PFSK-1 (cell line): ENCODE measurements around the gene NKTR.

Experiments used
- POLR2AphosphoS5 ChIP-seq: IDR thresholded peaks from 2 replicates; pipeline ENCODE4 v1.6.1; 2012; ENCODE audit warnings: low read depth, mild to moderate bottlenecking, control low read depth, low read length, moderate library complexity
- TAF1 ChIP-seq: IDR thresholded peaks from 2 replicates; pipeline ENCODE4 v1.6.1; 2012; ENCODE audit warnings: low read length, control low read depth, borderline replicate concordance; ENCODE audit not compliant: insufficient read depth
- TF ChIP-seq, protein P1 (sequence below), 2 experiments: IDR thresholded peaks; 2 replicates each; pipeline versions ENCODE4 v1.6.1 to v1.8.0; 2011 to 2012; ENCODE audit warnings: low read depth in 2 of 2, low read length in 2 of 2, control low read depth in 1 of 2, inconsistent platforms in 1 of 2, mild to moderate bottlenecking in 1 of 2, moderate library complexity in 1 of 2; ENCODE audit not compliant: insufficient read depth in 1 of 2

DNA sequence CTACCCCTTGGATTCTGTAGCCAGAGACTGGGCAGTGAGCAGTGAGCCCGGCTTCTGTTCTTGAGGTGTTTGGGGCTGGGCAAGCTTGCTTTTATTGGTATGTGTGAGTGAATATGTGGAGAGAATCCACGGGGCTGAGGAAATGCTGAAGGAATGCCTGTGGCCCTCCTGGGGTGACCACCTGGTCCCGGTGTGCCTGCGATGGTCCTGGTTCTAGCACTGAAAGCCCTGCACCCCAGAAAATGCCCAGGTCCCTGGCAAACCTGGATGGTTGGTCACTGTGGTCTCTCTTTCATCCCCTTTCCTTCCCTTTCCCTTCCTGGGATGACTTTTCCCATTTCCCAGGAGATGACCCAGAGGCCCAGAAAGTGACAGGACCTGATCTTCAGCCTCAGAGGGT, 57.2 kb downstream of the NKTR start:
- TF ChIP-seq TAF1 (no peak), POLR2AphosphoS5 (no peak)
- TF ChIP-seq, protein P1, sequence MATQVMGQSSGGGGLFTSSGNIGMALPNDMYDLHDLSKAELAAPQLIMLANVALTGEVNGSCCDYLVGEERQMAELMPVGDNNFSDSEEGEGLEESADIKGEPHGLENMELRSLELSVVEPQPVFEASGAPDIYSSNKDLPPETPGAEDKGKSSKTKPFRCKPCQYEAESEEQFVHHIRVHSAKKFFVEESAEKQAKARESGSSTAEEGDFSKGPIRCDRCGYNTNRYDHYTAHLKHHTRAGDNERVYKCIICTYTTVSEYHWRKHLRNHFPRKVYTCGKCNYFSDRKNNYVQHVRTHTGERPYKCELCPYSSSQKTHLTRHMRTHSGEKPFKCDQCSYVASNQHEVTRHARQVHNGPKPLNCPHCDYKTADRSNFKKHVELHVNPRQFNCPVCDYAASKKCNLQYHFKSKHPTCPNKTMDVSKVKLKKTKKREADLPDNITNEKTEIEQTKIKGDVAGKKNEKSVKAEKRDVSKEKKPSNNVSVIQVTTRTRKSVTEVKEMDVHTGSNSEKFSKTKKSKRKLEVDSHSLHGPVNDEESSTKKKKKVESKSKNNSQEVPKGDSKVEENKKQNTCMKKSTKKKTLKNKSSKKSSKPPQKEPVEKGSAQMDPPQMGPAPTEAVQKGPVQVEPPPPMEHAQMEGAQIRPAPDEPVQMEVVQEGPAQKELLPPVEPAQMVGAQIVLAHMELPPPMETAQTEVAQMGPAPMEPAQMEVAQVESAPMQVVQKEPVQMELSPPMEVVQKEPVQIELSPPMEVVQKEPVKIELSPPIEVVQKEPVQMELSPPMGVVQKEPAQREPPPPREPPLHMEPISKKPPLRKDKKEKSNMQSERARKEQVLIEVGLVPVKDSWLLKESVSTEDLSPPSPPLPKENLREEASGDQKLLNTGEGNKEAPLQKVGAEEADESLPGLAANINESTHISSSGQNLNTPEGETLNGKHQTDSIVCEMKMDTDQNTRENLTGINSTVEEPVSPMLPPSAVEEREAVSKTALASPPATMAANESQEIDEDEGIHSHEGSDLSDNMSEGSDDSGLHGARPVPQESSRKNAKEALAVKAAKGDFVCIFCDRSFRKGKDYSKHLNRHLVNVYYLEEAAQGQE (IDR thresholded peaks at IDR 0.05; ENCODE audit: insufficient read depth in 1 of 2, low read depth in 2 of 2, low read length in 2 of 2): no peak
